BLaER1 treated with 17β-estradiol and CSF1 and Interleukin-3, amounts not matched to agents 10 nM and 100 nM (cell line): ENCODE results near the gene SLC6A2.

Source experiments
- H3K27ac ChIP-seq, 11 experiments: shearing (Covaris generic); formaldehyde crosslinking; 2 replicates each; pipeline ENCODE4 v1.8.1; 2022
- H3K27me3 ChIP-seq, 11 experiments: shearing (Covaris generic); formaldehyde crosslinking; 2 replicates each; pipeline ENCODE4 v1.8.1; 2022
- H3K36me3 ChIP-seq, 11 experiments: shearing (Covaris generic); formaldehyde crosslinking; 2 replicates each; pipeline ENCODE4 v1.8.1; 2022
- H3K4me1 ChIP-seq, 10 experiments: shearing (Covaris generic); formaldehyde crosslinking; 2 replicates each; pipeline ENCODE4 v1.8.1; 2022
- H3K4me2 ChIP-seq, 11 experiments: shearing (Covaris generic); formaldehyde crosslinking; 2 replicates each; pipeline ENCODE4 v1.8.1; 2022
- H3K4me3 ChIP-seq, 10 experiments: shearing (Covaris generic); formaldehyde crosslinking; 2 replicates each; pipeline ENCODE4 v1.8.1; 2022
- H3K9ac ChIP-seq, 11 experiments: shearing (Covaris generic); formaldehyde crosslinking; 2 replicates each; pipeline ENCODE4 v1.8.1; 2022
- H3K9me3 ChIP-seq, 11 experiments: shearing (Covaris generic); formaldehyde crosslinking; replicated peaks in 1 of 11; 2 replicates each; pipeline ENCODE4 v1.8.1; 2022
- H4K20me1 ChIP-seq, 11 experiments: shearing (Covaris generic); formaldehyde crosslinking; 2 replicates each; pipeline ENCODE4 v1.8.1; 2022
- Cebpa-rat ChIP-seq, 11 experiments: shearing (Covaris generic); IDR thresholded peaks; 2 replicates each; pipeline ENCODE4 v1.8.1; 2022

SLC6A2 gene

GRCh38 chr16:55664786-55665407 lies 9.1 kb downstream of the SLC6A2 start:
- no peak for TF ChIP-seq Cebpa-rat (IDR thresholded peaks at IDR 0.05)
- Histone ChIP-seq H3K9me3 (peaks cover 0 to 8% (median 0%) of the 10 kb centered on the region in 11 experiments; a peak in 1 of 22 replicates), H3K4me1 (0 out of 20 replicates have a peak, but pooled peaks cover 0 to 3% (median 0%) of the 10 kb centered on the region in 10 experiments), H4K20me1 (no peaks in the 10 kb centered on the region), H3K4me3 (no peak overlapping the region), H3K9ac (no peak overlapping the region), H3K4me2 (no peak overlapping the region), H3K36me3 (no peaks in the 10 kb centered on the region), H3K27me3 (no peaks in the 10 kb centered on the region), H3K27ac (no peak overlapping the region)

- Histone ChIP-seq H3K9ac (no peak overlapping the region), H3K27ac (no peak overlapping the region), H3K27me3 (no peaks in the 10 kb centered on the region), H3K4me2 (no peak overlapping the region), H3K4me1 (0 out of 20 replicates have a peak, but pooled peaks cover 0 to 3% (median 0%) of the 10 kb centered on the region in 10 experiments), H3K4me3 (no peak overlapping the region), H4K20me1 (no peaks in the 10 kb centered on the region), H3K9me3 (peaks cover 0 to 8% (median 0%) of the 10 kb centered on the region in 11 experiments; a peak in 1 of 22 replicates), H3K36me3 (no peaks in the 10 kb centered on the region)
- TF ChIP-seq Cebpa-rat (IDR thresholded peaks at IDR 0.05) = no peak
Observed at GRCh38 chr16:55665511-55665910, 9.7 kb downstream of the SLC6A2 start.

- peaks cover 0 to 8% (median 0%) of the 10 kb centered on the region in 11 experiments; a peak in 1 of 22 replicates for H3K9me3 ChIP-seq
- no peak overlapping the region for H3K9ac ChIP-seq
- no peak overlapping the region for H3K27ac ChIP-seq
- no peaks in the 10 kb centered on the region for H4K20me1 ChIP-seq
- no peaks in the 10 kb centered on the region for H3K36me3 ChIP-seq
- H3K4me1 ChIP-seq = 0 out of 20 replicates have a peak, but pooled peaks cover 0 to 3% (median 0%) of the 10 kb centered on the region in 10 experiments
- no peak for TF ChIP-seq Cebpa-rat (IDR thresholded peaks at IDR 0.05)
- no peaks in the 10 kb centered on the region for H3K27me3 ChIP-seq
- no peak overlapping the region for H3K4me2 ChIP-seq
- H3K4me3 ChIP-seq = no peak overlapping the region
Observed at GRCh38 chr16:55666012-55666411, 10.2 kb downstream of the SLC6A2 start.

- H3K4me2 ChIP-seq = no peak overlapping the region
- H3K27ac ChIP-seq = no peak overlapping the region
- no peaks in the 10 kb centered on the region for H4K20me1 ChIP-seq
- H3K4me1 ChIP-seq = 0 out of 20 replicates have a peak, but pooled peaks cover 0 to 3% (median 0%) of the 10 kb centered on the region in 10 experiments
- peaks cover 0 to 8% (median 0%) of the 10 kb centered on the region in 11 experiments; a peak in 1 of 22 replicates for H3K9me3 ChIP-seq
- no peak overlapping the region for H3K4me3 ChIP-seq
- H3K36me3 ChIP-seq = no peaks in the 10 kb centered on the region
- no peak overlapping the region for H3K9ac ChIP-seq
- TF ChIP-seq Cebpa-rat (IDR thresholded peaks at IDR 0.05) = no peak
- H3K27me3 ChIP-seq = no peaks in the 10 kb centered on the region
Observed at GRCh38 chr16:55667753-55668152, 12.0 kb downstream of the SLC6A2 start.

- Histone ChIP-seq H3K4me1 (0 out of 20 replicates have a peak, but pooled peaks cover 0 to 3% (median 0%) of the 10 kb centered on the region in 10 experiments), H3K4me2 (no peak overlapping the region), H3K27ac (no peak overlapping the region), H3K4me3 (no peak overlapping the region), H4K20me1 (no peaks in the 10 kb centered on the region), H3K9ac (no peak overlapping the region), H3K9me3 (0 out of 22 replicates have a peak, but pooled peaks cover 0 to 3% (median 0%) of the 10 kb centered on the region in 11 experiments), H3K36me3 (no peaks in the 10 kb centered on the region), H3K27me3 (no peaks in the 10 kb centered on the region)
- no peak for TF ChIP-seq Cebpa-rat (IDR thresholded peaks at IDR 0.05)
Observed at GRCh38 chr16:55668340-55669281, 12.8 kb downstream of the SLC6A2 start.

GRCh38 chr16:55671206-55671973 lies 15.6 kb downstream of the SLC6A2 start:
- Histone ChIP-seq H3K9me3 (no peaks in the 10 kb centered on the region), H4K20me1 (no peaks in the 10 kb centered on the region), H3K27ac (no peak overlapping the region), H3K9ac (no peak overlapping the region), H3K4me3 (no peak overlapping the region), H3K4me2 (no peak overlapping the region), H3K36me3 (no peaks in the 10 kb centered on the region), H3K27me3 (no peaks in the 10 kb centered on the region), H3K4me1 (no peaks in the 10 kb centered on the region)
- TF ChIP-seq Cebpa-rat (IDR thresholded peaks at IDR 0.05) = no peak

- Histone ChIP-seq H4K20me1 (no peaks in the 10 kb centered on the region), H3K36me3 (no peaks in the 10 kb centered on the region), H3K4me3 (no peak overlapping the region), H3K27ac (no peak overlapping the region), H3K4me1 (no peaks in the 10 kb centered on the region), H3K27me3 (no peaks in the 10 kb centered on the region), H3K9me3 (no peaks in the 10 kb centered on the region), H3K4me2 (no peak overlapping the region), H3K9ac (no peak overlapping the region)
- no peak for TF ChIP-seq Cebpa-rat (IDR thresholded peaks at IDR 0.05)
Observed at GRCh38 chr16:55671974-55672280, 16.1 kb downstream of the SLC6A2 start.

- no peak overlapping the region for H3K27ac ChIP-seq
- TF ChIP-seq Cebpa-rat (IDR thresholded peaks at IDR 0.05) = no peak
- H3K27me3 ChIP-seq = no peaks in the 10 kb centered on the region
- H3K36me3 ChIP-seq = no peaks in the 10 kb centered on the region
- H3K4me2 ChIP-seq = no peak overlapping the region
- no peaks in the 10 kb centered on the region for H4K20me1 ChIP-seq
- no peak overlapping the region for H3K4me3 ChIP-seq
- H3K4me1 ChIP-seq = no peaks in the 10 kb centered on the region
- no peaks in the 10 kb centered on the region for H3K9me3 ChIP-seq
- H3K9ac ChIP-seq = no peak overlapping the region
Observed at GRCh38 chr16:55672471-55672870, 16.7 kb downstream of the SLC6A2 start.
